K562 (cell line): Measurements from ENCODE around the gene STX3. TPM values are rescaled to one million over a fixed set of nuclear protein-coding genes. Genes with fewer than 3 reads are reported as not detected.

ENCODE experiments used
- ADNP ChIP-seq: fragments of 200-800 bp; sonication (Bioruptor generic); IDR thresholded peaks from 2 replicates; pipeline ENCODE4 v1.6.1; 2016; ENCODE audit warnings: missing genetic modification characterization, missing compliant biosample characterization
- ATF7 ChIP-seq: fragments of 450-650 bp; IDR thresholded peaks from 2 replicates; pipeline ENCODE4 v1.7.1; 2014; ENCODE audit warnings: mild to moderate bottlenecking, moderate library complexity
- BRD9 ChIP-seq: fragments of 450-650 bp; IDR thresholded peaks from 2 replicates; pipeline ENCODE4 v1.6.1; 2018; ENCODE audit warnings: low read depth; ENCODE audit not compliant: partially characterized antibody
- CBFB ChIP-seq: sonication (generic); formaldehyde crosslinking; IDR thresholded peaks from 2 replicates; pipeline ENCODE4 v1.4.0; 2020; ENCODE audit warnings: mild to moderate bottlenecking, missing genetic modification reagents
- CCNT2 ChIP-seq: IDR thresholded peaks from 2 replicates; pipeline ENCODE4 v1.6.1; 2011; ENCODE audit warnings: borderline replicate concordance, low read depth, mild to moderate bottlenecking, moderate library complexity, mixed read lengths, low read length; ENCODE audit not compliant: insufficient read length; ENCODE audit errors: extremely low read depth
- FOXM1 ChIP-seq, 2 experiments: fragments of 450-650 bp in 1 of 2; sonication (generic) in 1 of 2; formaldehyde crosslinking in 1 of 2; IDR thresholded peaks; 2 replicates each; pipeline versions ENCODE4 v1.6.1 to v1.9.0; 2017 to 2022; ENCODE audit warnings: low read depth in 2 of 2, mild to moderate bottlenecking in 2 of 2, missing genetic modification reagents in 1 of 2, moderate library complexity in 1 of 2
- PHB2 ChIP-seq: fragments of 450-650 bp; IDR thresholded peaks from 2 replicates; pipeline ENCODE4 v1.6.1; 2017; ENCODE audit warnings: low read depth
- PTBP1 ChIP-seq: fragments of 200-400 bp; formaldehyde crosslinking; IDR thresholded peaks from 2 replicates; pipeline ENCODE4 v1.6.1; 2017; ENCODE audit warnings: low read depth, low read length
- RNF2 ChIP-seq: sonication (generic); IDR thresholded peaks from 2 replicates; pipeline ENCODE4 v1.6.1; 2016
- STAG1 ChIP-seq: sonication (generic); formaldehyde crosslinking; IDR thresholded peaks from 2 replicates; pipeline ENCODE4 v1.5.0; 2020; ENCODE audit warnings: missing genetic modification reagents, borderline replicate concordance
- XRCC5 ChIP-seq: fragments of 200-400 bp; formaldehyde crosslinking; IDR thresholded peaks from 2 replicates; pipeline ENCODE4 v1.6.1; 2017; ENCODE audit warnings: low read depth, mild to moderate bottlenecking, low read length
- ZNF134 ChIP-seq: fragments of 250-450 bp; sonication (Bioruptor Pico); conservative IDR thresholded peaks from 2 replicates; pipeline ENCODE4 v1.4.0; 2020
- ZNF263 ChIP-seq: sonication (generic); formaldehyde crosslinking; IDR thresholded peaks from 2 replicates; pipeline ENCODE4 v1.8.0; 2022; ENCODE audit warnings: mild to moderate bottlenecking, missing genetic modification reagents, borderline replicate concordance
- polyA plus RNA-seq, 8 experiments: library from polyadenylated mRNA; depleted of rRNA in 4 of 8; stranded (reverse) in 5 of 8; unstranded in 3 of 8; fragments of >200 nt; fragmentation: Nextera tagmentation in 2 of 8; fragmentation: Illumina TruSeq in 1 of 8; extraction: Ambion mirVana in 2 of 8; extraction: Trizol in 1 of 8; gene quantifications; 2 replicates each; pipeline versions ENCODE4 v1.2.1 to v1.2.3, GENCODE V29; 2011 to 2014; ENCODE audit warnings: inconsistent platforms in 1 of 8, missing spikeins in 1 of 8
- total RNA-seq, 7 experiments: library from RNA; depleted of rRNA in 6 of 7; stranded (reverse); fragments of >200 nt in 6 of 7; fragmentation: Illumina TruSeq in 2 of 7; extraction: Trizol in 2 of 7; gene quantifications; 2 replicates each; pipeline versions ENCODE4 v1.2.1 to v1.2.3, GENCODE V29; 2011 to 2021; ENCODE audit warnings: low replicate concordance in 1 of 7
- TF ChIP-seq, protein P1 (sequence below): fragments of 450-650 bp; IDR thresholded peaks from 2 replicates; pipeline ENCODE4 v1.6.1; 2017; ENCODE audit warnings: antibody characterized with exemption, mild to moderate bottlenecking
- TF ChIP-seq, protein P2 (sequence below): sonication (generic); formaldehyde crosslinking; IDR thresholded peaks from 2 replicates; pipeline ENCODE4 v1.8.1; 2023; ENCODE audit warnings: mild to moderate bottlenecking, missing genetic modification reagents
- TF ChIP-seq, protein P3 (sequence below): fragments of 450-650 bp; formaldehyde crosslinking; IDR thresholded peaks from 2 replicates; pipeline ENCODE4 v1.4.0; 2020; ENCODE audit warnings: mild to moderate bottlenecking

The STX3 gene
- total and polyA plus RNA-seq, 9 of the 15 experiments (the other 6 are each of a cell fraction or from before 2014, with no cell fraction given), result 12.0 to 91.6 (median 48.7) TPM

DNA sequence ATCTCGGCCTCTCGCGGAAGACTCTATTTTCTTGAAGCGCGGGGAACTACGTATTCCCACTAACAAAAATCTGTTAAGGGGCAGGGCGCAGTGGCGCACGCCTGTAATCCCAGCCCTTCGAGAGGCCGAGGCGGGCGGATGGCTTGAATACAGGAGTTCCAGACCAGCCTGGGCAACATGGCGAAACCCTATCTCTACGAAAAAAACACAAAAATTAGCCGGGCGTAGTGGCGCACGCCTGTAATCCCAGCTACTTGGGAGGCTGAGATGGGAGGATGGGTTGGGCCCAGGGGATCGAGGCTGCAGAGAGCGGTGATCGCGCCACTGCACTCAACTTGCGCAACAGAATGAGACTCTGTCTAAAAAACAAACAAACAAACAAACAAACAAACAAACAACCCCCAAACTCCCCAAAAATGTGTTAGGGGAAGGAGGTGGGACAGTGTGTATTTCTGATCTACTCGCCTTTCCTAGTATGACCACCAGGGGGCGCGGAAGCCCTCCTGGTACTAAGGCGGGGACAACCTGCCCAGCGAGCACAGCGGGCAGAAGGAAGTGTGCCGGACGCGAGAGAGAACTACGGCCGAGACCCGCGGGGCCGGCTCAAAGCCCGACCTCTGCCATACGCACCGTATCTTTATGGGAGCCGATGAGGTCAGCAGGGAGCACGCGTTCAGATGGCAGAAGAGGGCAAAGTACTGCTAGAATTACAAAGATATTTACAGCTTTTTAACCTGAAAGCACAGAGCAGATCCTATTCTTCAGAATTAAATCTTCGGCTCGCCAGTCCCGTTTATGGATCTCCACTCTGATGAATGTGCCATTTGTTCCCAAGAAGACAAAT lies 1.3 kb upstream of the STX3 start (continued):
- TF ChIP-seq, protein P1, sequence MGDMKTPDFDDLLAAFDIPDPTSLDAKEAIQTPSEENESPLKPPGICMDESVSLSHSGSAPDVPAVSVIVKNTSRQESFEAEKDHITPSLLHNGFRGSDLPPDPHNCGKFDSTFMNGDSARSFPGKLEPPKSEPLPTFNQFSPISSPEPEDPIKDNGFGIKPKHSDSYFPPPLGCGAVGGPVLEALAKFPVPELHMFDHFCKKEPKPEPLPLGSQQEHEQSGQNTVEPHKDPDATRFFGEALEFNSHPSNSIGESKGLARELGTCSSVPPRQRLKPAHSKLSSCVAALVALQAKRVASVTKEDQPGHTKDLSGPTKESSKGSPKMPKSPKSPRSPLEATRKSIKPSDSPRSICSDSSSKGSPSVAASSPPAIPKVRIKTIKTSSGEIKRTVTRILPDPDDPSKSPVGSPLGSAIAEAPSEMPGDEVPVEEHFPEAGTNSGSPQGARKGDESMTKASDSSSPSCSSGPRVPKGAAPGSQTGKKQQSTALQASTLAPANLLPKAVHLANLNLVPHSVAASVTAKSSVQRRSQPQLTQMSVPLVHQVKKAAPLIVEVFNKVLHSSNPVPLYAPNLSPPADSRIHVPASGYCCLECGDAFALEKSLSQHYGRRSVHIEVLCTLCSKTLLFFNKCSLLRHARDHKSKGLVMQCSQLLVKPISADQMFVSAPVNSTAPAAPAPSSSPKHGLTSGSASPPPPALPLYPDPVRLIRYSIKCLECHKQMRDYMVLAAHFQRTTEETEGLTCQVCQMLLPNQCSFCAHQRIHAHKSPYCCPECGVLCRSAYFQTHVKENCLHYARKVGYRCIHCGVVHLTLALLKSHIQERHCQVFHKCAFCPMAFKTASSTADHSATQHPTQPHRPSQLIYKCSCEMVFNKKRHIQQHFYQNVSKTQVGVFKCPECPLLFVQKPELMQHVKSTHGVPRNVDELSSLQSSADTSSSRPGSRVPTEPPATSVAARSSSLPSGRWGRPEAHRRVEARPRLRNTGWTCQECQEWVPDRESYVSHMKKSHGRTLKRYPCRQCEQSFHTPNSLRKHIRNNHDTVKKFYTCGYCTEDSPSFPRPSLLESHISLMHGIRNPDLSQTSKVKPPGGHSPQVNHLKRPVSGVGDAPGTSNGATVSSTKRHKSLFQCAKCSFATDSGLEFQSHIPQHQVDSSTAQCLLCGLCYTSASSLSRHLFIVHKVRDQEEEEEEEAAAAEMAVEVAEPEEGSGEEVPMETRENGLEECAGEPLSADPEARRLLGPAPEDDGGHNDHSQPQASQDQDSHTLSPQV, result peak; percentile 66; the same call in 1 of the 2 replicates
- TF ChIP-seq, protein P2, sequence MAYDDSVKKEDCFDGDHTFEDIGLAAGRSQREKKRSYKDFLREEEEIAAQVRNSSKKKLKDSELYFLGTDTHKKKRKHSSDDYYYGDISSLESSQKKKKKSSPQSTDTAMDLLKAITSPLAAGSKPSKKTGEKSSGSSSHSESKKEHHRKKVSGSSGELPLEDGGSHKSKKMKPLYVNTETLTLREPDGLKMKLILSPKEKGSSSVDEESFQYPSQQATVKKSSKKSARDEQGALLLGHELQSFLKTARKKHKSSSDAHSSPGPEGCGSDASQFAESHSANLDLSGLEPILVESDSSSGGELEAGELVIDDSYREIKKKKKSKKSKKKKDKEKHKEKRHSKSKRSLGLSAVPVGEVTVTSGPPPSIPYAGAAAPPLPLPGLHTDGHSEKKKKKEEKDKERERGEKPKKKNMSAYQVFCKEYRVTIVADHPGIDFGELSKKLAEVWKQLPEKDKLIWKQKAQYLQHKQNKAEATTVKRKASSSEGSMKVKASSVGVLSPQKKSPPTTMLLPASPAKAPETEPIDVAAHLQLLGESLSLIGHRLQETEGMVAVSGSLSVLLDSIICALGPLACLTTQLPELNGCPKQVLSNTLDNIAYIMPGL (CRISPR knock-in tag), result peak; percentile 53; the same call in 1 of the 2 replicates
- TF ChIP-seq FOXM1 (IDR thresholded peaks at IDR 0.05; ENCODE audit: low read depth) (peak; percentile 22; the same call in 1 of the 2 replicates), FOXM1 (CRISPR knock-in tag; IDR thresholded peaks at IDR 0.05; ENCODE audit: low read depth) (no peak), CBFB (CRISPR knock-in tag) (no peak), ZNF134 (CRISPR knock-in tag) (0 out of 2 replicates have a peak, but pooled peaks have one; percentile 12), ATF7 (peak; percentile 45), PHB2 (0 out of 2 replicates have a peak, but pooled peaks have one; percentile 4), RNF2 (peak; percentile 50), ZNF263 (CRISPR knock-in tag) (no peak), BRD9 (peak; percentile 20), PTBP1 (no peak), ADNP (tag) (no peak), CCNT2 (peak; percentile 32), XRCC5 (peak; percentile 90), STAG1 (CRISPR knock-in tag) (peak; percentile 60; the same call in 1 of the 2 replicates)
- TF ChIP-seq, protein P3, sequence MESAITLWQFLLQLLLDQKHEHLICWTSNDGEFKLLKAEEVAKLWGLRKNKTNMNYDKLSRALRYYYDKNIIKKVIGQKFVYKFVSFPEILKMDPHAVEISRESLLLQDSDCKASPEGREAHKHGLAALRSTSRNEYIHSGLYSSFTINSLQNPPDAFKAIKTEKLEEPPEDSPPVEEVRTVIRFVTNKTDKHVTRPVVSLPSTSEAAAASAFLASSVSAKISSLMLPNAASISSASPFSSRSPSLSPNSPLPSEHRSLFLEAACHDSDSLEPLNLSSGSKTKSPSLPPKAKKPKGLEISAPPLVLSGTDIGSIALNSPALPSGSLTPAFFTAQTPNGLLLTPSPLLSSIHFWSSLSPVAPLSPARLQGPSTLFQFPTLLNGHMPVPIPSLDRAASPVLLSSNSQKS (CRISPR knock-in tag), result no peak
